NCI-H1417 treated with DMSO at 0.1 percent for 48 hours (cell line): Measurements from ENCODE around the gene NAPSA.

Source experiments
- DNase-seq: peaks from one replicate; lab custom pipeline; 2025; lab: John Stamatoyannopoulos, UW

Gene NAPSA

GRCh38 chr19:50314724-50315708 is 50.4 kb downstream of the NAPSA start:
- DNase-seq, result no peak

DNA sequence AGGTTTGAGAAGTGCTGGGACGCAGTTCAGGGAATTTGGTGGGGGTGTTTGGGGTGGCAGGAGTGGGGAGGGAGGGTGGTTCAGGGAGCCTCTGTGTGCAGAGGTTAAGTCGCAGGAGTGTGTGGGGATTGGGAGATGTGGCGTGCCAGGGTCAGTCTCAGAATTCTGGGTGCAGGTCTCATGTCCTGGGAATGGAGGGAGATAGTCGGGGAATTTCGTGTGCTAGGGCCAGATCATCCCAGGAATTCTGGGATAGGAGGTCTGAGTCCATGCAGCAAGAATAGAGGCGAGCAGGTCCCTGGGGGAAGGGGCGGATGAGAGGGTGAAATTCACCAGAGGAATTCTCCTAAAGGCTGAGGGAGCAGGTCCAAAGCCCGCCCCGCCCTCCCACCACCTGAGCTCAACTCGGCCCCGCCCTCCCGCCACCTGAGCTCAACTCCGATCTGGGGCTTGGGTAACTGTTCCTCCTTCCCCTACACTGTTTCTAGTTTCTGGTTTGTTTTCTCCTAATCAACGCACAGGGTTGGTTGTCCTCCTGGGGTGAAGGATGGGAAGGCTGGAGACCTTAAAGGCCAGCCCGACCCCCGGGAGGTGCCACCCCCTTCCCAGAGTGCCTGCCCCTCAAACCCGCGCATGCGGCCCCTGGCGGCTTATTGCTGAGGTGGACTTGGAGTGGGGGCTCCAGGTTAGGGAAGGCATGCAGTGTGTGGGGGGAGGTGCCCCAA is 51.5 kb downstream of the NAPSA start:
- no peak for DNase-seq

- no peak for DNase-seq
These were observed 52.2 kb downstream of the NAPSA start for GRCh38 chr19:50312967-50313811.

- no peak for DNase-seq
These were observed 53.5 kb downstream of the NAPSA start for GRCh38 chr19:50311723-50312635.

DNA sequence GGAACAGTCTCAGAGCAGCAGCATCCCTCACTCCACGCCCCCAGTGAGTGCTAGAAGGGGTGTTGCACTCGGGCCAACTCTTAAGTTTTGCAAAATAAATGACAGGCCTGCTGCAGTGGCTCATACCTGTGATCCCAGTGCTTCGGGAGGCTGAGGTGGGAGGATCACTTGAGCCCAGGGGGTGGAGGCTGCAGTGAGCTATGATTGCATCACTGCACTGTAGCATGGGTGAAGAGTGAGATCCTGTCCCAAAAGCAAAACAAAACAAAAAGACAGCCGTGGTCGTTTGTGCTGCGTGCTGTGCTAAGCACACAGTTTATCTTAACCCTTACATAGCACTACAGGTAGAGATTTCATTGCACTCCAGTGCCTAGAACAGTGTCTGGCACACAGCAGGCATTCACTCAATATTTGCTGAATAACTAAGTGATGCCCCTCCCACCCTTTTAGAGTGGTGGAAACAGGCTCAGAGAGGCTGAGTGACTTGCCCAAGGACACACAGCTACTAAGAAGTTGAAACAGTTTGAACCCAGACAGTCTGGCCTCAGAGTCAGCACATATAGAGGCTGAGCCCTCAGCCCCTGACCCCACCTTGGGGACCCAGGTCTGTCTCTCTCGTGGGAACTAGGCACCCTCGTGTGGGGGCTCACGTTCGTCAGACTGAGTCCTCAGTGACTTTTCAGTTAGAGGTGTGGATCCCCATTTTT is 54.5 kb downstream of the NAPSA start:
- no peak for DNase-seq

GRCh38 chr19:50309396-50310125 is 55.9 kb downstream of the NAPSA start:
- no peak for DNase-seq

- DNase-seq, result no peak
These were observed 56.4 kb downstream of the NAPSA start for GRCh38 chr19:50308991-50309390.
